Embryonic facial prominence (tissue), 1 donor: ENCODE measurements around the gene FMNL3.

ENCODE experiments used
- DNase-seq: peaks from one replicate; pipeline ENCODE4 v3.0.0-alpha.2; 2016; ENCODE audit errors: extremely low spot score

The FMNL3 gene

DNA sequence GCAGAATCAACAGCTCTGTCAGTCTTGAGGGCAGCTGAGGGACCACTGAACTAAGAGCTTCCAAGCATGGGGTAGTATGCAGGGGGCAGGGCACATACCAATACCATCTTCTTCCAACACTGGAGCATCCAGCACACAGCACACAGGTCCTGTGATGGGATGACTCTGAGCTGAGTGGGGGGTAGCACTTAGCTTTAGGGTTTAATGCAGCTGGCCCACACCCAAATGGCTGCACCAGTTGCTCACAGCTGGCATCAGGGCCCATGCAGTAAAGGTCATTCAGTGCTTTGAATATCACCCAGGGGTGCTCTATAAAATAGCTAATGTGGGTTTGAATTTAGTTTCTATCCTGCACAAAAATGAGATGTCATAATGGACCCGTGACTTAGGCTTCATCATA, 103.5 kb downstream of the FMNL3 start:
- no peak for DNase-seq

- no peak for DNase-seq
Measured at GRCh38 chr12:49599961-49600360, 107.2 kb downstream of the FMNL3 start.

GRCh38 chr12:49598527-49598926, 108.7 kb downstream of the FMNL3 start:
- DNase-seq = no peak

DNA sequence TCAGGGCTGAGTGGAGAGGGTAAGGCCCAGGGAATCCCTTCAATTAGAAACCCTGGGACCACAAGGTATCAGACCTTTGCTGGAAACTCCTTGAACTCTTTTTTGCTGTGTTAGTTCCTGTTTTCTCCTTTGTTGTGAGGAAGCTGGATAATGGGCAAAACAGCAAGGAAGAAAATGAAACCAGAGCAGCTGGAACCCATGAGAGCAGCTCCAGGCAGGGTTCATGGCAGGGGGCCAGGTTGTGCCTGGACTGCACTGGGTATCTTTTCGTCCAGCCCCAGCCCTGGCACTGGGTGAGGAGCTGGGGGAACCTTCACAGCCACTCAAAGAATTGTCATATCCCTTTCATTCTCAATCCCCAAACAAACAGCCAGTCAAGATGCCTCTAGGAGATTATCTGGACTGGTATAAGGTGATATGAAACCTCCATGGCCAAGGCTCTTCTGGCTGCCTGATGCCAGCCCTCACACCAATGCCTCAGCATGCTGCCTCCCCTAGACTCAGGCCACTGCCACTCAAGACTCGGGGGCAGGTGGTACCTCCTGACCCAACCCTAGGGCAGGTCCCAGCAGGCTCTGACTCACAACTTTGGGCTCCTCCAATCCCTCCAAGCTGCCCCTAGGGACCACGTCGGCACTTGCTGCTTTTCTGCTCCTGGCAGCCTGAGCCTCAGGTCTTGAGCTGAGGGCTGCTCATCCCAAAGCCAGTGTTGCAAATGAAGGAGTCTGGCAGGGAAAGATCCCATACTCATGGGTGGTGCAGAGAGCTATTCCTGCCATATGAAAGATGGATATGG, 118.3 kb downstream of the FMNL3 start:
- DNase-seq = no peak

GRCh38 chr12:49588281-49588680, 118.9 kb downstream of the FMNL3 start:
- no peak for DNase-seq

DNA sequence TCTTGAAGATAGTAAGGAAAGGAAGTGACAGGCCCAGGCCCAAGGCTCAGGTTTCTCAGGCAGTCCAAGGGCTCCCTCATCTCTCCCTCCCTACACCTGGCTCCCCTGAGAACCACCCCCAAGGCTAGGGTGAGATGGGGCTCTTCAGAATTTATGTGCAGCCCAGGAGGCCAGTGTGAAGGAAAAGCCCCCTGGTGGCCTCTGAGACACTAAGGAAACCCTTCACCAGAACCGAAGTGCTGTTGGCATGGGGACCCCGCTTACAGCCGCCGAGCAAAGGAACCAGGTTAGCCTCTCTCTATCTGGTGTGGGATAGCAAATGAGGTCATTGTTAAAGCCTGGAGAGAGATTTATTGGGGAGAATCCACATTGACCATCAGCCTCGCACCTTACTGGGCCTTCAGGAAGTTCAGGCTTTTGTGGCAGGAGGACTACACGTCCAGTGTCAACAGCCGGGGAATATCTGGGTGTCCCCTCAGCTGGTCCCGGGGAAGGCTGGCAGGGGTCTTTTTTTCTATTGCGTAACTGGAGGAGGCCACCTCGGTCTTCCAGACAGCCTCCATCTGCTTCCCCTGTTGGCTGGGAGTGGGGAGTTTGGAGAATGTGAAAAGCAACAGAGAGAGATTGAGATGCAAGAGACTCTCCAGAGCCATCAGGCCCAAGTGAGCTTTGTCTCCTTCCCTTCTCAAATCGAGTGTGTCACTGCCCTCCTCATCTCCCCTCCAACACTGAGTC, 119.9 kb downstream of the FMNL3 start:
- no peak for DNase-seq
